HEK293 (cell line): Measurements from ENCODE around the gene CYB5D1.

Experiments
- GLI2 ChIP-seq: fragments of 450-650 bp; formaldehyde crosslinking; IDR thresholded peaks from 2 replicates; pipeline ENCODE4; 2017; ENCODE audit warnings: missing biosample characterization, missing genetic modification characterization, low read depth, borderline replicate concordance
- MYNN ChIP-seq: fragments of 450-650 bp; formaldehyde crosslinking; IDR thresholded peaks from 2 replicates; pipeline ENCODE4 v1.5.1; 2016; ENCODE audit warnings: missing biosample characterization, missing genetic modification characterization, borderline replicate concordance
- PRDM2 ChIP-seq: fragments of 450-650 bp; formaldehyde crosslinking; IDR thresholded peaks from 2 replicates; pipeline ENCODE4 v1.5.1; 2016; ENCODE audit warnings: missing biosample characterization, missing genetic modification characterization, borderline replicate concordance
- PRDM4 ChIP-seq: fragments of 450-650 bp; formaldehyde crosslinking; IDR thresholded peaks from 2 replicates; pipeline ENCODE4 v1.5.1; 2017; ENCODE audit warnings: missing biosample characterization, missing genetic modification characterization
- SALL2 ChIP-seq: fragments of 450-650 bp; formaldehyde crosslinking; IDR thresholded peaks from 2 replicates; pipeline ENCODE4 v1.5.0; 2017; ENCODE audit warnings: missing biosample characterization, mild to moderate bottlenecking, missing genetic modification characterization, borderline replicate concordance
- SCRT1 ChIP-seq: fragments of 450-650 bp; formaldehyde crosslinking; IDR thresholded peaks from 2 replicates; pipeline ENCODE4 v1.5.1; 2016; ENCODE audit warnings: missing biosample characterization, missing genetic modification characterization, borderline replicate concordance
- TRIM28 ChIP-seq: IDR thresholded peaks from 2 replicates; pipeline ENCODE4 v1.6.1; 2011; ENCODE audit warnings: low read length, control low read depth, borderline replicate concordance
- YY2 ChIP-seq: fragments of 450-650 bp; formaldehyde crosslinking; IDR thresholded peaks from 2 replicates; pipeline ENCODE4 v1.5.1; 2016; ENCODE audit warnings: missing biosample characterization, missing genetic modification characterization
- ZBTB1 ChIP-seq: fragments of 450-650 bp; formaldehyde crosslinking; IDR thresholded peaks from 2 replicates; pipeline ENCODE4 v1.5.1; 2016; ENCODE audit warnings: missing biosample characterization, missing genetic modification characterization
- ZBTB44 ChIP-seq: fragments of 450-650 bp; IDR thresholded peaks from 2 replicates; pipeline ENCODE4 v1.5.1; 2018; ENCODE audit warnings: missing biosample characterization, mild to moderate bottlenecking, missing genetic modification characterization
- ZFP37 ChIP-seq: fragments of 450-650 bp; formaldehyde crosslinking; IDR thresholded peaks from 2 replicates; pipeline ENCODE4 v1.5.1; 2016; ENCODE audit warnings: missing biosample characterization, missing genetic modification characterization
- ZNF155 ChIP-seq: fragments of 450-650 bp; formaldehyde crosslinking; IDR thresholded peaks from 2 replicates; pipeline ENCODE4 v1.5.1; 2016; ENCODE audit warnings: missing biosample characterization, missing genetic modification characterization
- ZNF202 ChIP-seq: fragments of 450-650 bp; formaldehyde crosslinking; IDR thresholded peaks from 2 replicates; pipeline ENCODE4 v1.5.1; 2016; ENCODE audit warnings: missing biosample characterization, missing genetic modification characterization, borderline replicate concordance
- ZNF23 ChIP-seq: fragments of 450-650 bp; formaldehyde crosslinking; IDR thresholded peaks from 2 replicates; pipeline ENCODE4 v1.5.1; 2016; ENCODE audit warnings: missing biosample characterization, missing genetic modification characterization, borderline replicate concordance
- ZNF248 ChIP-seq: fragments of 450-650 bp; formaldehyde crosslinking; IDR thresholded peaks from 2 replicates; pipeline ENCODE4 v1.5.1; 2017; ENCODE audit warnings: missing biosample characterization, missing genetic modification characterization
- ZNF274 ChIP-seq, 2 experiments: fragments of 200-500 bp in 1 of 2; fragments of 450-650 bp in 1 of 2; sonication (Bioruptor generic) in 1 of 2; formaldehyde crosslinking in 1 of 2; IDR thresholded peaks; 2 replicates each; pipeline versions ENCODE4 v1.5.1 to v1.6.1; 2014 to 2016; ENCODE audit warnings: borderline replicate concordance in 1 of 2, inconsistent platforms in 1 of 2, low read length in 1 of 2, missing biosample characterization in 1 of 2, missing genetic modification characterization in 1 of 2
- ZNF555 ChIP-seq: fragments of 450-650 bp; formaldehyde crosslinking; conservative IDR thresholded peaks from 2 replicates; pipeline ENCODE4 v1.5.1; 2017; ENCODE audit warnings: missing biosample characterization, mild to moderate bottlenecking, missing genetic modification characterization, inconsistent platforms
- ZNF629 ChIP-seq: fragments of 450-650 bp; formaldehyde crosslinking; IDR thresholded peaks from 2 replicates; pipeline ENCODE4 v1.5.1; 2017; ENCODE audit warnings: missing biosample characterization, missing genetic modification characterization
- ZNF660 ChIP-seq: fragments of 450-650 bp; IDR thresholded peaks from 2 replicates; pipeline ENCODE4 v1.5.1; 2018; ENCODE audit warnings: missing biosample characterization, mild to moderate bottlenecking, missing genetic modification characterization
- ZNF76 ChIP-seq: fragments of 450-650 bp; formaldehyde crosslinking; IDR thresholded peaks from 2 replicates; pipeline ENCODE4; 2016; ENCODE audit warnings: low read depth, missing biosample characterization, missing genetic modification characterization, borderline replicate concordance
- ZNF777 ChIP-seq: fragments of 450-650 bp; formaldehyde crosslinking; IDR thresholded peaks from 2 replicates; pipeline ENCODE4 v1.5.1; 2017; ENCODE audit warnings: missing biosample characterization, missing genetic modification characterization, borderline replicate concordance
- ZNF785 ChIP-seq: fragments of 450-650 bp; formaldehyde crosslinking; IDR thresholded peaks from 2 replicates; pipeline ENCODE4 v1.5.1; 2016; ENCODE audit warnings: missing biosample characterization, missing genetic modification characterization
- ZSCAN18 ChIP-seq: fragments of 450-650 bp; formaldehyde crosslinking; IDR thresholded peaks from 2 replicates; pipeline ENCODE4 v1.5.1; 2016; ENCODE audit warnings: missing biosample characterization, missing genetic modification characterization
- TF ChIP-seq, protein P1 (sequence below): fragments of 450-650 bp; formaldehyde crosslinking; IDR thresholded peaks from 2 replicates; pipeline ENCODE4 v1.5.1; 2016; ENCODE audit warnings: missing biosample characterization, missing genetic modification characterization
- TF ChIP-seq, protein P2 (sequence below): IDR thresholded peaks from 2 replicates; pipeline ENCODE4 v1.6.1; 2011; ENCODE audit warnings: mild to moderate bottlenecking, low read depth, low read length, borderline replicate concordance

The CYB5D1 gene

DNA sequence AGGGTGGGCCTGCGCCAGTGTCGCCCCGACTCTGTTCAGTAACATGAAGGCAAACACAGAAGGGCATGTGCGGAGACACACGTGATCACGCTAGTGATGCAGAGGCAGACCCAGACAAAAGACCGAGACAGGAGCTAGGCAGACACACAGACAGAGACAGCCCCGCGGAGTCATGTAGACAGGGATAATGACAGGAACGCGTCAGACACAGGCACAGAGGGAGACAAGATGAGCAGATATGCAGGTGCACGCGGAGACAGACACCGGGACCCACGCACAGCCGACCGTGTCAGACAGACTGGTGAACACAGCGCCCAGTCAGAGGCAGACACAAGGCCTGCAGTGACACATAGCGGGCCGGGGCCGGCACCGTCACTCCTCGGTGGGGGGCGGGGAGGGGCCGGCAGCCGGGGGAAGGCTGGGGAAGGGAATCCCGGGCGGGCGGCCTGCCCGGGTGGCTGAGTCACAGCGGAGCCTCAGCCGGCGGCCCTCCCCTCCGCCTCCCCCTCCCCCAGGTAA is 16.3 kb upstream of the CYB5D1 start (continued):
- TF ChIP-seq PRDM2 (tag by site-specific recombination) (peak; percentile 67; the same call in 1 of the 2 replicates), ZBTB44 (no peak), ZNF660 (tag by site-specific recombination) (no peak), ZNF777 (tag by site-specific recombination) (no peak), TRIM28 (peak; percentile 38; the same call in 1 of the 2 replicates), ZNF785 (0 out of 2 replicates have a peak, but pooled peaks have one; percentile 23), ZNF629 (peak; percentile 77), PRDM4 (no peak), ZBTB1 (tag by site-specific recombination) (no peak), ZNF155 (no peak), ZNF274 (IDR thresholded peaks at IDR 0.05; ENCODE audit: low read length) (no peak), ZNF274 (tag by site-specific recombination; IDR thresholded peaks at IDR 0.05; ENCODE audit: borderline replicate concordance) (no peak), ZNF248 (tag by site-specific recombination) (no peak), ZNF202 (tag by site-specific recombination) (no peak), GLI2 (tag by site-specific recombination) (no peak), SALL2 (no peak), ZFP37 (no peak; the same call in 1 of the 2 replicates), ZSCAN18 (no peak), MYNN (tag by site-specific recombination) (no peak), ZNF555 (tag by site-specific recombination) (no peak), SCRT1 (tag by site-specific recombination) (no peak), YY2 (no peak; the same call in 1 of the 2 replicates), ZNF23 (no peak), ZNF76 (tag by site-specific recombination) (no peak; the same call in 1 of the 2 replicates)
- TF ChIP-seq, protein P1, sequence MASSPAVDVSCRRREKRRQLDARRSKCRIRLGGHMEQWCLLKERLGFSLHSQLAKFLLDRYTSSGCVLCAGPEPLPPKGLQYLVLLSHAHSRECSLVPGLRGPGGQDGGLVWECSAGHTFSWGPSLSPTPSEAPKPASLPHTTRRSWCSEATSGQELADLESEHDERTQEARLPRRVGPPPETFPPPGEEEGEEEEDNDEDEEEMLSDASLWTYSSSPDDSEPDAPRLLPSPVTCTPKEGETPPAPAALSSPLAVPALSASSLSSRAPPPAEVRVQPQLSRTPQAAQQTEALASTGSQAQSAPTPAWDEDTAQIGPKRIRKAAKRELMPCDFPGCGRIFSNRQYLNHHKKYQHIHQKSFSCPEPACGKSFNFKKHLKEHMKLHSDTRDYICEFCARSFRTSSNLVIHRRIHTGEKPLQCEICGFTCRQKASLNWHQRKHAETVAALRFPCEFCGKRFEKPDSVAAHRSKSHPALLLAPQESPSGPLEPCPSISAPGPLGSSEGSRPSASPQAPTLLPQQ (tag by site-specific recombination): no peak; the same call in 1 of the 2 replicates
- TF ChIP-seq, protein P2, sequence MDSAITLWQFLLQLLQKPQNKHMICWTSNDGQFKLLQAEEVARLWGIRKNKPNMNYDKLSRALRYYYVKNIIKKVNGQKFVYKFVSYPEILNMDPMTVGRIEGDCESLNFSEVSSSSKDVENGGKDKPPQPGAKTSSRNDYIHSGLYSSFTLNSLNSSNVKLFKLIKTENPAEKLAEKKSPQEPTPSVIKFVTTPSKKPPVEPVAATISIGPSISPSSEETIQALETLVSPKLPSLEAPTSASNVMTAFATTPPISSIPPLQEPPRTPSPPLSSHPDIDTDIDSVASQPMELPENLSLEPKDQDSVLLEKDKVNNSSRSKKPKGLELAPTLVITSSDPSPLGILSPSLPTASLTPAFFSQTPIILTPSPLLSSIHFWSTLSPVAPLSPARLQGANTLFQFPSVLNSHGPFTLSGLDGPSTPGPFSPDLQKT: no peak
